G401 (cell line): ENCODE results near the gene OR11L1. TPM values are rescaled to one million over a fixed set of nuclear protein-coding genes. Genes with fewer than 3 reads are reported as not detected.

Experiments
- DNase-seq: peaks from one replicate; pipeline ENCODE4 v3.0.0-alpha.2; 2015; ENCODE audit warnings: low spot score
- in situ Hi-C: cut with HindIII; loops from 2 replicates; pipeline ENCODE4 v1.10.0; 2016; ENCODE audit warnings: low sequenced_read_pairs, mixed read lengths
- total RNA-seq: library from RNA; depleted of rRNA; stranded (reverse); fragments of >200 nt; shearing (Covaris generic); gene quantifications from 2 replicates; pipeline ENCODE4 v1.2.3, GENCODE V29; 2014; rRNA removed

The OR11L1 gene
- not detected in 2 replicates for total RNA-seq

- DNase-seq: no peak
- in situ Hi-C loops: no loop called here
Observed at GRCh38 chr1:247841796-247842195, at the start of gene OR11L1. Gene OR11L1 (minus strand): TSS chr1:247841896. CDS start chr1:247841896, 0 bp downstream.

- in situ Hi-C loops: no loop called here
- no peak for DNase-seq
Observed at GRCh38 chr1:247884797-247885413, 43.2 kb upstream of the OR11L1 start.

GRCh38 chr1:247883346-247883745 is 41.6 kb upstream of the OR11L1 start:
- in situ Hi-C loops: no loop called here

GRCh38 chr1:247865416-247865815 is 23.7 kb upstream of the OR11L1 start:
- no peak for DNase-seq
- in situ Hi-C loops: no loop called here

More at GRCh38 chr1:247883346-247883745, 41.6 kb upstream of the OR11L1 start:
- DNase-seq: no peak

GRCh38 chr1:247864644-247865043 is 22.9 kb upstream of the OR11L1 start:
- no peak for DNase-seq
- in situ Hi-C loops: no loop called here

- DNase-seq: no peak
- in situ Hi-C loops: no loop called here
Observed at GRCh38 chr1:247862756-247863155, 21.1 kb upstream of the OR11L1 start.

- DNase-seq: no peak
- in situ Hi-C loops: no loop called here
Observed at GRCh38 chr1:247857985-247858619, 16.4 kb upstream of the OR11L1 start.

- in situ Hi-C loops: no loop called here
- no peak for DNase-seq
Observed at GRCh38 chr1:247857069-247857984, 15.6 kb upstream of the OR11L1 start, which contains the start of gene TRIM58. Gene TRIM58 (plus strand): TSS chr1:247857187. CDS start chr1:247857247, 60 bp downstream.

GRCh38 chr1:247855911-247856310 is 14.2 kb upstream of the OR11L1 start:
- in situ Hi-C loops: no loop called here
- DNase-seq: no peak

- in situ Hi-C loops: no loop called here
- no peak for DNase-seq
Observed at GRCh38 chr1:247854899-247855545, 13.3 kb upstream of the OR11L1 start.

GRCh38 chr1:247849616-247850015 is 7.9 kb upstream of the OR11L1 start:
- no peak for DNase-seq
- in situ Hi-C loops: no loop called here

- in situ Hi-C loops: no loop called here
Observed at GRCh38 chr1:247848346-247848745, 6.7 kb upstream of the OR11L1 start.

GRCh38 chr1:247845693-247846017 is 4.0 kb upstream of the OR11L1 start:
- in situ Hi-C loops: no loop called here

More at GRCh38 chr1:247848346-247848745, 6.7 kb upstream of the OR11L1 start:
- no peak for DNase-seq

GRCh38 chr1:247845011-247845692 is 3.5 kb upstream of the OR11L1 start:
- in situ Hi-C loops: no loop called here
- no peak for DNase-seq

More at GRCh38 chr1:247845693-247846017, 4.0 kb upstream of the OR11L1 start:
- no peak for DNase-seq

GRCh38 chr1:247843411-247843810 is 1.7 kb upstream of the OR11L1 start:
- DNase-seq: no peak
- in situ Hi-C loops: no loop called here

- no peak for DNase-seq
- in situ Hi-C loops: no loop called here
Observed at GRCh38 chr1:247840818-247841217, 878 bp downstream of the OR11L1 start.

GRCh38 chr1:247833601-247834000 is 8.1 kb downstream of the OR11L1 start:
- DNase-seq: no peak
- in situ Hi-C loops: no loop called here

GRCh38 chr1:247829656-247830055 is 12.0 kb downstream of the OR11L1 start:
- DNase-seq: no peak
- in situ Hi-C loops: no loop called here

GRCh38 chr1:247825362-247825761 is 16.3 kb downstream of the OR11L1 start:
- in situ Hi-C loops: no loop called here
- DNase-seq: no peak
